Inflammatory macrophage (primary cell): ENCODE data around the gene CDC20.
"Not testable (repeated sequence)": the region's sequence is repeated elsewhere in the genome, so short reads cannot be mapped to it uniquely, and the experiment has no call there.

Experiments used
- DNase-seq, 2 donors: peaks; one replicate each; pipeline ENCODE4 v3.0.0-alpha.2; 2020 to 2022

Gene CDC20

GRCh38 chr1:43358121-43358745, 548 bp upstream of the CDC20 start:
- DNase-seq = peak; percentile 59 to 66

DNA sequence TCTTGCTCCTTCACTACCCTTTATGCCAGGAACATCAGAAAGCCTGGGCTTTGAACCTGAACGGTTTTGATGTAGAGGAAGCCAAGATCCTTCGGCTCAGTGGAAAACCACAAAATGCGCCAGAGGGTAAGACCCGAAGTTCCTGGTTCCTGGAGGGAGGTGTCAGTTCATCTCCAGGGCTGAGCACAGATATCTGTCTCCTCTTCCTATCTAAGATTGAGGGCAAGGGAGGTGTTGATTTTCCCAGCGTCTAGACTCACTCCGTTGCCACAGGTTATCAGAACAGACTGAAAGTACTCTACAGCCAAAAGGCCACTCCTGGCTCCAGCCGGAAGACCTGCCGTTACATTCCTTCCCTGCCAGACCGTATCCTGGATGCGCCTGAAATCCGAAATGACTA, 915 bp downstream of the CDC20 start:
- DNase-seq = no peak

DNA sequence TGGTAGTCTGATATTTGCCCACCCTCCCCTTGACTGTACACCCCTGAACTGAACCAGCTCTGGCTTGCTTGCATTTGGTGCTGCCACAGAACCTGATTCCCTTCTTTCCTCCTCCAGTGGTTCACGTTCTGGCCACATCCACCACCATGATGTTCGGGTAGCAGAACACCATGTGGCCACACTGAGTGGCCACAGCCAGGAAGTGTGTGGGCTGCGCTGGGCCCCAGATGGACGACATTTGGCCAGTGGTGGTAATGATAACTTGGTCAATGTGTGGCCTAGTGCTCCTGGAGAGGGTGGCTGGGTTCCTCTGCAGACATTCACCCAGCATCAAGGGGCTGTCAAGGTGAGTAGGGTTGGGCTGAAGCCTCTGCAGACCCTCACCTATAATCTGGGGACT, 1.8 kb downstream of the CDC20 start:
- peak; percentile 9 to 33 for DNase-seq

- DNase-seq = peak; percentile 21 to 58
Observed at GRCh38 chr1:43363283-43363934, 4.6 kb downstream of the CDC20 start.

DNA sequence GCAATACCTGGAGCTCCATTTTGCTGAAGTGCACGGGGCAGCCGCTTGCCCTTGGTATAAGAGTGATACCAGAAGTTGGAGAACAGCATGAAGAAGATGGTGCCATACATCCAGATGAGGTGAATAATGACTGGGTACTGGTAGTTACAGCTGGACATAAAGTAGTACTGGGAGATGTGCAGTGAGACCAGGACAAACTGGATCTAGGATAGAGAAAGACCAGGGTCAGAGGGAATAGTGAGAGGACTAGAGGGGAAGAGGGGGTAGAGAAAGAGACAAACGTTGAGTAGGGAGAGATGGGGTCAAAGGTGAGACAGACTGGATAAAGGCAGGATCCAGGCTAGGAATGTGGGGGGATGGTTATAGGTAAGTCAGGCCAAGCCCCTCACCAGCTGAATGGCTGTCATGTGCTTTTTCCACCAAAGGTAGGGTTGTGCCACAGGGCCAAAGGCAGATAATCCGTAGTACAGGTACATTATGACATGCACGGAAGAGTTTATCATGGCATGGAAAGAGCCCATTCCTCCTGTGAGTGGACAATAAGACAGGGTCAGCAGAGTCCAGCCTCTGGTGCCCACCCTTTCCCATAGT, 5.2 kb downstream of the CDC20 start:
- no peak for DNase-seq

DNA sequence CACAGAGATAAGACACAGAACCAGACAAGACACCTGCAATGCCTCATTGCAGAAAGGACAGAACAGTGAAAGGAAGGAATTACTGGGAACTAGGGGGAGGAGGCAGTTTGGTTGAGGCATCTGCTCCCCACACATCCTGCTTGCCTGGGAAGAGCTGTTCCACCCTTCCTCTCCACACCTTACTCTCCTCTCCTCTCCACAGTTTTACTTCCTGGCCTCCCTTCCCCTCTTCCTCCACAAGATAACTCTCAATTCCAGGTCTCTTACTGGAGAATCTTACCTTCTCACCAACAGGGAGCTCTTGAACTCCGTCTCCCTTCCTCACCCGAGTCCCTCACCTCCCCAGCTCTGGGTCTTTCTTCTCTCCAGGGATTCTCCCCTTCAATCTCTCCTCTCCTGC, 6.9 kb downstream of the CDC20 start:
- no peak for DNase-seq

DNA sequence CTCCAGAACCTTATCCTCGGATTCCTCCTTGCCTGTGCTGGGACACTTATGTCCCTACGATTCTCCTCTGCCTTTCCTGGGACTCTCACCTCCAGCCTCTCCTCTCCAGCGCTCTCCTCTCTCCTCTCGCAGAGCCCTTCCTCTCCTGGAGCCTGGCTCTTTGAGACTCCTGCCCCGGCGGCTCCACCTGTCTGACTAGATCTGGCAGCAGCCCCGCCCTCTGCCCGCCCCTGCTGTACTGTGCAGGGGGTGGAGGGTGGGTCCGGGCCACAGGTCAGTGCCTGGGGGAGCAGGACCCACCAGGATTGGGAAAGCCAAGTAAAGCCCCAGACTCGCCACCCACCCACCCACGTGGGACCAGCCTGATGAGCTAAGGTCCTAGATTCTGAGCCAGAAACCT, 7.4 kb downstream of the CDC20 start:
- no peak for DNase-seq

- DNase-seq = no peak
Observed at GRCh38 chr1:43366601-43367025, 7.8 kb downstream of the CDC20 start.

DNA sequence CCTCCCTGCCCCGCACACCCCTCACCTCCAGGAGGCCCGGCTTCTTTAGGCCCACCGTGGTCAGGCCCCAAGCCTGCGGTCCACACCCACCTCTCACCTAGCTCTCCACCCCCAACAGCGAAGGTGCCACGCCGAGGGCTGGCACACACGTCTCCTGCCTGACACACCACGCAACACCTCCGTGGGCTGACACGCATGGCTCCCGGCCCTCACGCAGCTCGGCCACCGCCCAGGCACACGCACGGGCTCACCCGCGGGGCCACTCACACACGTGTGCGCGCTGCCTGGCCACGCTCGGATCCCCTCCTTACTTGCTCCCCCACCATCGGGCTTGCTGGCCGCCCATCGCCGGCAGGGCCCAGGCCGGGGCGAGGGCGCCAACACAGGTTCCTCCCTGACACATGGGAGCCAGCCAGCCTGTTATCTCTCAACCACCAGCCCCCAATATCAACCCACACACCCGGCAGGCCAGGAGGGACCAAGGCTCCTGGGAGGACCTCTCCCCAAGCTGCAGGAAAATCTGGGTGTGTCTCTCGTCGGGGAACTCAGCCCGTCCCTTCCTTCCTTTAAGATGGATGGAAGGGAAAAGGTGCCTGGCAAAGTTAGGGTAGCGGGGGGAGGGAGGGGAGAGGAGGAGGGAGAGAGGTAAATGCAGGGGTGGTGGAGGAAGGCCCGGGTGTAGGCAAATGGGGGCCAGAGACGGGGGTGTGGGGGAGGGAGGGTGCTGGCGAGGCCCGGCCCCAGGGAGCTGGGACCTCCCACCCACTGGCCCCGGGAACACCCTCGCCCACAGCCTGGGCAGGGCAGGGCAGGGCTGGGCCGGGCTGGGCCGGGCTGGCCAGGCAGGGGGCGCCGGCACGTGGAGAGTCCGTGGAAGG, 8.5 kb downstream of the CDC20 start:
- peak in 1 of 2 donors; percentile 27 for DNase-seq

DNA sequence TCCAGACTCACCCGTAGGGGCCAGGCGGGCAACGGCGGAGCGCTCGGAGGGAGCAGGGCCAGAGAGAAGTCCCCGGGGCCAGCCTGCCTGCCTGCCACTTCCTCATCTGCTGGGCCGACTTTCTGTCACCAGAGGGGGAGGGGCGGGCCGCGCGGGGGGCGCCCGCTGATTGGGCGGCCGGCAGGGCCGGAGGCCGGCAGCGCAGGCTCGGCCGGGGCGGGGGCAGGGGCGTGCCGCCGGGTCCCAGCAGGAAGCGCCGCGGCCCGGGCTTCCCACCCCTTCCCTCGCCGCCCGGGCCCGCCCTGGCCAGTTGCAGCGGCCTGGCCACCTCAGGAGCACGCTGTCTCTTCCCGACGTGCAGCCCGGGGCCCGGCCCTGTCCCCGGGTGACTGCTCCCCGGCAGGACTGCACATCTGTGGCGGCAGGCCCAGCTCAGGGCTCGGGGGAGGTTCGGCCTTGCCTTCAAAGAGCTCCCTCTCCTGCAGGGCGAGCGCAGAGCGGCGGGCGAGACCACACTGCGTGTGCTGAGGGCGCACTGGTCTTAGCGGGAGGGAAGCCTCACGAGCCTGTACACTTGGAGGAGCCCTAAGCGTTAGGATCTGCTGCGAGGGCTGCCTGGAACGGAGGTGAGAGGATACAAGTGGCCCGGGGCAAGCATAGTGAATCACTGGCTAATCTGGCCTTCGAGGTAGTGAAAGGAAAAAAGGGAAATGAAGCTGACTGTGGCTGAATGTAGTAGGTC, 9.3 kb downstream of the CDC20 start, which contains the start of gene ELOVL1:
Gene ELOVL1 (minus strand): TSS at position 108 of the 742 bp plus-strand sequence. CDS start 2,402 bp downstream, outside the sequence.
- peak; percentile 95 to 97 for DNase-seq

GRCh38 chr1:43368646-43369020, 9.9 kb downstream of the CDC20 start:
- DNase-seq = no peak

GRCh38 chr1:43369779-43370178, 11.0 kb downstream of the CDC20 start:
- not testable (repeated sequence) for DNase-seq

DNA sequence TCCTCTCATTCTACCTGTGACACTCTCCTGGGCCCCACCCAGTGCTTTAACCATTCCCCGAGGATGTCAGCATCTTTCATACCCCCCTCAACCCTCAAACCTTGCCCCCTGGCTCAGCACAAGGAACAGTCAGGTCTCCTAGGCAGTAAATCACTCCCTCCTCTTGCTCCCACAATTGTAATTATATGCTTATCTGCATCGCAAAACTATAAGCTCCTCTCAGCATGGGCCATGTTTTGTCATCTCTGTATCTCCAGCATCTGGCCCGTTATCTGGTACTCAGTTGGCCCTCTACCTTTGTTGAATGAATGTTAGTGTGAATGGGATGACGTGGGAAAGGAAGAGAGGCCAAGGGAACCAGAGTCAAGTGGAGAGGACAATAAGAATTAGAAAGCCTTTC, 11.8 kb downstream of the CDC20 start:
- no peak for DNase-seq

- DNase-seq = no peak
Observed at GRCh38 chr1:43372172-43372571, 13.4 kb downstream of the CDC20 start.

DNA sequence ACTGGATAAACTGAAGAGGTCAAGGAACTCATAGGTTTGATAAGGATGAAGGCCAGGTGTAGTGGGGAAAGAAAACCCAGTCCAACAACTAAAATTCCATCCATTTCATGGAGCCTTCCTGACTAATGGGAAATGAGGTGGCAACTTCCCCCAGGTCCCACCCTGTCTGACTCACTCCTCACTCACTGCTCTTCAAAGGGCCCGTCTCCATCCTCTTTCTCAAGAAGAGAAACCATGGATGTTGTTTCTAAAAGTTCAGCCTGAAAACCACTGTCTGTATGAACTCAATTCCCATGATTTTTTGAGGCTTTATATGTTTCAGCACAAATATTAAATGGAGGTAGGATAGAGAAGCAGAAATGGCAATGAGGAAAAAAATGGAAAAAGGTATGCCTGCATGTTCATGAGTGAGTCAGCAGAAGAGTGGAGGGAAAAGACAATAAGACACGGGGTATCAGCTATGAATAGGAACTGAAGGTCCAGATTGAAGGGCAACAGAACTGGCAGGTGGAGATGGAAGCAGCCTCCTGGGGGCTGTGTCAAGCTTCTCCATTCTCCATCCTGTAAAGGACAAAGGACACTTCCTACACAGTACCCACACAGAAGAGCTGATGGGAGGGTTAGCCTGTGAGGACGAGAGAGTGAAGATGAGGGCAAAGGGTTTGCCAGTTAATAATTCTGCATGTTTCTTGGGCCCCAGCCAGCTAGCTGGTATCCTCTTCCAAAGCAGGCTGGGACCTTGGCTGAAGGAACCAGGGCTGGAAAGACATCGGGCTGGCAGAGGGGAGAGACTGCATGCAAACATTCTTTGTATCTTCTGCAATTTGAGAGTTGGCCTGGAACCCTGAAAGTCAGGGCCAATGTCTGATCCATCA, 14.5 kb downstream of the CDC20 start:
- DNase-seq = peak in 1 of 2 donors; percentile 9

DNA sequence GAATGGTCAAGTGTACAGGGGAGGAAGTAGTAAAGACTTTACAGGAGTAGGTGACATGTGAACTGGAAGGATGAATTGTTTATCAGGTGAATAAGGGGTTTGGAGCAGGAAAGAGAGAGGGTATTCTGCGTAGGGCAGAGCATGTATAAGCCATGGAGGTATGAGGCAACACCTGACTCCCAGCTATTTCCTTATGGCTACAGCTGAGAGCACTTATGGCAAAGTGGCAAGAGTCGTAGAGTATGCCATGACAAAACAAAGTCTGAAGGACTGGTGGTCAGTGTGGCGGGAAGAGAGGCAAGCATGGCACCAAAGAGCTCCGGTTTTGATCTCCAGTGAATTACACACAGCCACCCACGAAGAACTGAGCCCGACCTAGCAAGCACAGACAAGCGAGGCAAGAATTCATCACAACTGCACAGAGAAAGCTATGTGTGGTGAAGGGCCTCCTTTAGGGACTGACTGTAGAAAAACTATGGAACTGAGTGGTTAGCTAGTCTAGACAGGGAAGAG, 18.0 kb downstream of the CDC20 start:
- DNase-seq = no peak

DNA sequence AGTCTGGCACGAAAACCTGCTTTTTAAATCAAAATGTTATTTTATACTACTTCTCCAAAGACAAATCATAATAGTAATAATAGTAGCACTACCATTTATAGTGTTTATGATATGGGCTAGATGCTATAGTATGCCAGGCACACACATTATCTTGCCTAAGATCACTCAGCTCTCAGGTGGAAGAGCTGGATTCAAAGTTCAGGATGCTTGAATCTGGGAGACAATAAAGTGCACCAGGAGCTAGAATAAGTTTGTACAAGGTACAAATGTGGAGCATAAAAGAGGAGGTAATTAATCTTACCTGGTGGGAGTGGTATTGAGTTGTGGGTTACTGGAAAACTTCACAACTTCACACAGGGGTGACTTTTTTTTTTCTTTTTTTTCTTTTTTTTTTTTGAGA, 19.1 kb downstream of the CDC20 start:
- no peak for DNase-seq

DNA sequence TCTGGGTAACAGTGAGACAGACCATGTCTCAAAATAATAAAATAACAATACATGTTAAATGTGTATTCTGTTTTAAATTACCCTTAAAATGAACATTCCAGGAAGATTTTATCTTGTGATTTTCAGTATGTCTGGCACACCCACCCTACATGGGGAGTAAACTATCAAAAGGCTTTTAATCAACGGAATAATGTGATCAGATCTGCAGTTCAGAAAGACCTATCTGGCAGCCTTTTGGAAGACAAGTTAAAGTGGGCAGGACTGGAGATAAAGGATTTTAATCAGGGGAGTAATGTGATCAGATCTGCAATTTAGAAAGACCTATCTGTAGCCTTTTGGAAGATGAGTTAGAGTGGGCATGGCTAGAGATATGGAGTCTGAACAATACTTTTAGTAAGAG, 20.7 kb downstream of the CDC20 start:
- DNase-seq = no peak

- DNase-seq = peak; percentile 94
Observed at GRCh38 chr1:43381612-43382011, 22.8 kb downstream of the CDC20 start.

GRCh38 chr1:43382027-43382779, 23.4 kb downstream of the CDC20 start:
- DNase-seq = no peak
